ENCODE results near the gene LRRC4B. TPM values are rescaled to one million over a fixed set of nuclear protein-coding genes. Genes with fewer than 3 reads are reported as not detected.

Gene LRRC4B
- total and polyA plus RNA-seq, 12 donors, result 0.07 to 24.1 (median 1.3) TPM

DNA sequence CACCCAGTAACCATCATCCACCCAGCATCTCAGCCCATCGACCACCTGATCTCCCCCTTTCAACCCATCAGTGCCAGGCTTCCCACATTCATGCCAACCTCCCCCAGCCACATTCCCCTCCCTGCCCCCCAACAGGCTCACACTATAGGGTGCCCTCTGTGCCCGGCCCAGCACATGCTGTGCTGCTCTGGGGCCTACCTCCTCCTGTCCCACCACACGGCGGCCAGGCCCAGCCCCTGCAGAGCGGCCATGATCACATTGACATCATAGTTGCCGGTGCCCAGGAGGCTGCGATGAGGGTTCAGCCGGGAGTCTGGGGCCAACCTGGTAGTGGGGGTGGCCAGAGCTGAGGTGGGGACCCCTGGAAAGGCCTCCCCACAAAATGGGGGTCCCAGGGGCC, 60.9 kb downstream of the LRRC4B start:
- H3K4me3 ChIP-seq, result no peak overlapping the region
- WGBS, 4 donors, result 91 to 100% (median 94%) methylated on average over 2 to 8 of the region's 8 CpGs
- no peaks in the 10 kb centered on the region for H3K36me3 ChIP-seq (replicated peaks in 1 of 2)
- no peak overlapping the region for H3K27ac ChIP-seq
- H3K4me1 ChIP-seq (replicated peaks in 1 of 2), result peaks cover 8% of the 10 kb centered on the region in 2 donors
- no peak for DNase-seq
- intact Hi-C loops (cut with DNase I), result no loop called here
- H3K27me3 ChIP-seq, result no peaks in the 10 kb centered on the region
- no peak for TF ChIP-seq POLR2A (IDR thresholded peaks at IDR 0.05)
- TF ChIP-seq, protein P1, sequence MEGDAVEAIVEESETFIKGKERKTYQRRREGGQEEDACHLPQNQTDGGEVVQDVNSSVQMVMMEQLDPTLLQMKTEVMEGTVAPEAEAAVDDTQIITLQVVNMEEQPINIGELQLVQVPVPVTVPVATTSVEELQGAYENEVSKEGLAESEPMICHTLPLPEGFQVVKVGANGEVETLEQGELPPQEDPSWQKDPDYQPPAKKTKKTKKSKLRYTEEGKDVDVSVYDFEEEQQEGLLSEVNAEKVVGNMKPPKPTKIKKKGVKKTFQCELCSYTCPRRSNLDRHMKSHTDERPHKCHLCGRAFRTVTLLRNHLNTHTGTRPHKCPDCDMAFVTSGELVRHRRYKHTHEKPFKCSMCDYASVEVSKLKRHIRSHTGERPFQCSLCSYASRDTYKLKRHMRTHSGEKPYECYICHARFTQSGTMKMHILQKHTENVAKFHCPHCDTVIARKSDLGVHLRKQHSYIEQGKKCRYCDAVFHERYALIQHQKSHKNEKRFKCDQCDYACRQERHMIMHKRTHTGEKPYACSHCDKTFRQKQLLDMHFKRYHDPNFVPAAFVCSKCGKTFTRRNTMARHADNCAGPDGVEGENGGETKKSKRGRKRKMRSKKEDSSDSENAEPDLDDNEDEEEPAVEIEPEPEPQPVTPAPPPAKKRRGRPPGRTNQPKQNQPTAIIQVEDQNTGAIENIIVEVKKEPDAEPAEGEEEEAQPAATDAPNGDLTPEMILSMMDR (IDR thresholded peaks at IDR 0.05), result no peak
- H3K9me3 ChIP-seq (replicated peaks in 1 of 3), result no peaks in the 10 kb centered on the region

DNA sequence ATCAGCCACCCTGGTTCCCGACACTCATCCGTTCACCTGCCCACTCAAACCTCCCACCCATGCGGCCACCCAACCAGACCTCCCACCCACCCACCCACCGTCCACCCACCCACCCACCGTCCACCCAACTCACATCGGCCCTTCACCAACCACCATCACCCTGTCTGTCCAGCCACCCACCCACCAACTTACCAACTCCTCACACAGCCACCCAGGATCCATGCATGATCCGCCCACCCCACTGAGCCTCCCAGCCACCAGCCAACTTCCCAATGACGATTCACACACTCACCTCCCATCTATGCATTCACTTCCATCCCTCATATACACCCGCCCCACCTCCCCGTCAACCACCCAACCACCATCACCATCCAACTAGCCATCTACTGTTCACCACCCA, 61.5 kb downstream of the LRRC4B start:
- 94 to 96% (median 95%) methylated on average over 6 to 10 of the region's 10 CpGs for WGBS, 4 donors
- intact Hi-C loops (cut with DNase I), result no loop called here
- no peak for DNase-seq

DNA sequence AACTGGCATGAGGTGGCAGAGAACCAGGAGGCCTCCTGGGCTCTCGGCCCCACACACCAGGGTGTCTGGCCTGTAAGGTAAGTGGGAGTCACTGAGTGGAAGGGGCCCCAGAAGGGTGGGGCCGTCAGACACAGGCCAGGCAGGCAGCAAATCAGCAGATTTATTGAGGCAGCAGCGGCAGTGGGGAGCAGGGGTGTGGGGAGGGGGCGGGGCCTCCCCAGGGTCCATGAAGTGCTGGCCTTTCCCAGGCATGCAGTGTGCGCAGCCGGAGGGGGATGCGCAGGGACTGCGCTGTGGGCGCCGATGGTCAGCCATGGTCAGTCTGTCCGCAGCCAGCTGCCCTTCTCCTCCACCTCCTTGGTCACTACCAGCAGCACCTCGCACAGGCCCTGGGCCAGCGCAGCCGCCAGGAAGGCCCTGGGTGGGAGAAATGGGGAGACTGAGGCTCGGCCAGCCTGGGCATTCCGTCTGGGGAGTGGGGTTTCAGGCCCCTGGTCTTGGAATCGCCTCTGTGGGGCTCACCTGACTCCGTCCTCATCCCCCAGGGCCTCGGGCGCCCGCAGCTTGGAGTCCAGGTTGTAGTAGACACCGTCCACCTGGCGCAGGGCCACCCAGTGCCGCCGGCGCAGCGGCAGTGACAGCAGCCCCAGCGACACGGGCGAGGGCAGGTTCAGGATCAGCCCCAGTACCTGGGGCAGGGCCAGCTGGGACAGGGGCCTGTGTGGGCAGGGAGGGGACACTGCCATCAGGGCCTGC, 62.2 kb downstream of the LRRC4B start:
- no peaks in the 10 kb centered on the region for H3K9me3 ChIP-seq (replicated peaks in 1 of 3)
- H3K36me3 ChIP-seq (replicated peaks in 1 of 2), result no peaks in the 10 kb centered on the region
- H3K27me3 ChIP-seq, result no peaks in the 10 kb centered on the region
- peaks cover 8% of the 10 kb centered on the region in 2 donors for H3K4me1 ChIP-seq (replicated peaks in 1 of 2)
- no peak overlapping the region for H3K27ac ChIP-seq
- 90 to 95% (median 94%) methylated on average over 7 to 30 of the region's 30 CpGs for WGBS, 4 donors
- intact Hi-C loops (cut with DNase I), result no loop called here
- TF ChIP-seq POLR2A (IDR thresholded peaks at IDR 0.05), result no peak
- TF ChIP-seq, protein P1 (IDR thresholded peaks at IDR 0.05), result no peak
- DNase-seq, result no peak
- H3K4me3 ChIP-seq, result no peak overlapping the region

More for the DNA sequence above, 61.5 kb downstream of the LRRC4B start:
- Histone ChIP-seq H3K27me3 (no peaks in the 10 kb centered on the region), H3K27ac (no peak overlapping the region), H3K36me3 (replicated peaks in 1 of 2) (no peaks in the 10 kb centered on the region), H3K4me1 (replicated peaks in 1 of 2) (peaks cover 8% of the 10 kb centered on the region in 2 donors), H3K9me3 (replicated peaks in 1 of 3) (no peaks in the 10 kb centered on the region), H3K4me3 (no peak overlapping the region)
- no peak for TF ChIP-seq POLR2A (IDR thresholded peaks at IDR 0.05)
- TF ChIP-seq, protein P1 (IDR thresholded peaks at IDR 0.05), result no peak

DNA sequence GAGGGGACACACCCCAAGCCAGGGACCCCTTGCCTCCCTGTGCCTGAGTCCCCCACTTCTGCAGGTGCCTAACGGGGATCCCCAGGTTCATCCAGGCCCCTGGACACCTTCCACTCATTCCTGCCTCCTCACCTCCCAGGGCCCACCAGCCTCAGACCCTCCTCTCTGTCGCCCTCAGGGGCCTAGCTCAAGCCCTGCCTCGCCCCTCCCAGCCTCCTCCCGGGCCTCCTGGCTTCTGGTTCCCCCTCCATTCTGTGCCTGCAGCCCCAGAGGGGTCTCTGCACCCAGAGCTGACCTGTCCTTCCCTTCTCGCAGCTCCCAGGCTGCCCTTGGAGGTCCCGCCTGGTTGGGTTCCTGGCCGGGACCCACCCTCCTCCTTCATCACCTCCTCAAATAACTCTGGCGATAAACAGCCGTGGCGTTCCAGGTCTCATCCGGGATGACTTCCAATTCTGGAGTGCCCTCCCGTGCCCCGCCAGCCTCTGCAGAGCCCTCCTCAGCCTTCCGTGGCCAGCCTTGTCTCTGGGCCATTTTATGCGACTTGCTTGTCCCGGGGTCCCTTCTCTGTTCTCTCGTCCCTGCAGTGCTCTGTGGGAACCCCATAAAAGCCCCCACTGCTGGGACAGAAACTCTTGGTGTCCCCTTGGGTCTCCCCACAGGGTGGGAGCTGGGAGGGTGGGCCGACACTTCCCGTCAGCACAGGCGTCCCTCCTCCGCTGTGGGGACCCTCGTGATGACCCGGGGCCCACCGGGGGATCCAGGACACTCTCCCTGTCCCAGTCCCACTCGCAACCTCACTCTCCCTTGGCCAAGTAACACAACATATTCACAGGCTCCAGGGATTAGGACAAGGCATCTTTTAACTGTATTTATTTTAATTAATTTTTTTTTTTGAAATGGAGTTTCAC, 66.4 kb downstream of the LRRC4B start:
- no peaks in the 10 kb centered on the region for H3K36me3 ChIP-seq (replicated peaks in 1 of 2)
- intact Hi-C loops (cut with DNase I), result no loop called here
- no peak overlapping the region for H3K4me3 ChIP-seq
- H3K27ac ChIP-seq, result no peak overlapping the region
- 75 to 77% (median 77%) methylated on average over 21 to 25 of the region's 25 CpGs for WGBS, 4 donors
- TF ChIP-seq POLR2A (IDR thresholded peaks at IDR 0.05), result no peak
- TF ChIP-seq, protein P1 (IDR thresholded peaks at IDR 0.05), result no peak
- DNase-seq, result no peak
- H3K9me3 ChIP-seq (replicated peaks in 1 of 3), result no peaks in the 10 kb centered on the region
- H3K27me3 ChIP-seq, result no peaks in the 10 kb centered on the region
- H3K4me1 ChIP-seq (replicated peaks in 1 of 2), result no peaks in the 10 kb centered on the region

Data from adrenal gland (tissue), 12 donors.